ENCODE results near the gene NR3C2.
A peak's percentile ranks its signal among the peaks of the same experiment; 100 is the strongest.

NR3C2 gene

GRCh38 chr4:148287111-148287510 is 155.1 kb downstream of the NR3C2 start:
- ATAC-seq, result no peak; the same call in 2 of the 3 replicates
- no peak for TF ChIP-seq TOX (CRISPR knock-in tag; IDR thresholded peaks at IDR 0.05; ENCODE audit: borderline replicate concordance)
- TF ChIP-seq, protein P1, sequence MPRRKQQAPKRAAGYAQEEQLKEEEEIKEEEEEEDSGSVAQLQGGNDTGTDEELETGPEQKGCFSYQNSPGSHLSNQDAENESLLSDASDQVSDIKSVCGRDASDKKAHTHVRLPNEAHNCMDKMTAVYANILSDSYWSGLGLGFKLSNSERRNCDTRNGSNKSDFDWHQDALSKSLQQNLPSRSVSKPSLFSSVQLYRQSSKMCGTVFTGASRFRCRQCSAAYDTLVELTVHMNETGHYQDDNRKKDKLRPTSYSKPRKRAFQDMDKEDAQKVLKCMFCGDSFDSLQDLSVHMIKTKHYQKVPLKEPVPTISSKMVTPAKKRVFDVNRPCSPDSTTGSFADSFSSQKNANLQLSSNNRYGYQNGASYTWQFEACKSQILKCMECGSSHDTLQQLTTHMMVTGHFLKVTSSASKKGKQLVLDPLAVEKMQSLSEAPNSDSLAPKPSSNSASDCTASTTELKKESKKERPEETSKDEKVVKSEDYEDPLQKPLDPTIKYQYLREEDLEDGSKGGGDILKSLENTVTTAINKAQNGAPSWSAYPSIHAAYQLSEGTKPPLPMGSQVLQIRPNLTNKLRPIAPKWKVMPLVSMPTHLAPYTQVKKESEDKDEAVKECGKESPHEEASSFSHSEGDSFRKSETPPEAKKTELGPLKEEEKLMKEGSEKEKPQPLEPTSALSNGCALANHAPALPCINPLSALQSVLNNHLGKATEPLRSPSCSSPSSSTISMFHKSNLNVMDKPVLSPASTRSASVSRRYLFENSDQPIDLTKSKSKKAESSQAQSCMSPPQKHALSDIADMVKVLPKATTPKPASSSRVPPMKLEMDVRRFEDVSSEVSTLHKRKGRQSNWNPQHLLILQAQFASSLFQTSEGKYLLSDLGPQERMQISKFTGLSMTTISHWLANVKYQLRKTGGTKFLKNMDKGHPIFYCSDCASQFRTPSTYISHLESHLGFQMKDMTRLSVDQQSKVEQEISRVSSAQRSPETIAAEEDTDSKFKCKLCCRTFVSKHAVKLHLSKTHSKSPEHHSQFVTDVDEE (CRISPR knock-in tag; IDR thresholded peaks at IDR 0.05), result peak; percentile 38; the same call in 1 of the 2 replicates
- no peak for TF ChIP-seq ARNTL (CRISPR knock-in tag; IDR thresholded peaks at IDR 0.05; ENCODE audit: borderline replicate concordance, low read depth)
- TF ChIP-seq RARB (CRISPR knock-in tag; IDR thresholded peaks at IDR 0.05), result no peak
- no peak for TF ChIP-seq SNAI2 (CRISPR knock-in tag; IDR thresholded peaks at IDR 0.05)
- no peak for TF ChIP-seq CSRNP3 (CRISPR knock-in tag; IDR thresholded peaks at IDR 0.05)

DNA sequence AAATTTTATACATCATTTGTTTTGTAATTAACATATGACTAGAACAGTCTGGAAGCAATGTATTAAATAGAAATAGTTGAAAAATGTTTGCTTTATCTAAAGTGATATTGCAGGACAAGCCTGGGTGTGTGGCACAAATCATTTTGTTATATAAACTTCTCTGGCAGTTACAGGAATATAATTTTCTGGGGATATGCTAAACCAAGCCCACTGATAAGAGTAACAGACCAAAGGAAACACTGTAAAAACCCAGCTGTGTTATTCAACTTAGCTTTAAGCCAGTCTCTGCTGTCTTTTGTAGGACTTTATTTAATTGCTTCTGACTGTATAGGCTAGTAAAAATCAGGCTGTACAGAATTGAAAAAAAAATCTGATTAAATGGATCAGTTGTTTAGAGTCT is 156.2 kb downstream of the NR3C2 start:
- no peak for ATAC-seq
- TF ChIP-seq RARB (CRISPR knock-in tag; IDR thresholded peaks at IDR 0.05), result no peak
- TF ChIP-seq, protein P1 (CRISPR knock-in tag; IDR thresholded peaks at IDR 0.05), result 0 out of 2 replicates have a peak, but pooled peaks have one; percentile 22
- TF ChIP-seq ISL1 (CRISPR knock-in tag; IDR thresholded peaks at IDR 0.05), result no peak

DNA sequence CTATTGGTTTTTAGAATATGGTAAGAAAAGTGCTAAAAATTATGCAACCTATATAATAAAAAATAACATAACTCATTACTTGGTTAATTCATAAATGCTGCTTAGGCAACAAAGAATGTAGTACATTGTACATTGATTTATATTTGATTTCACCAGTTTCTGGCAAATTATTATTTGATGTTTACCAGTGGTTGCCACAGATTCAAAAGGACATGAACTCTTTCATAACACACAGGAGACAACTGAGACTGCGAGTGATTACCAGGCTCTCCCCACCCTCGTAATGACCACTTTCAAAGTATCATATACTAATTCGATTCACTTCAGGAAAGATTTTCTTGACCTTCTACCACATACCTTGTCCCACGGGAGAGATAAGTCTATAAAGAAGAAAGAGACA is 158.5 kb downstream of the NR3C2 start:
- no peak for ATAC-seq

GRCh38 chr4:148278310-148278709 is 163.9 kb downstream of the NR3C2 start:
- ATAC-seq, result no peak
- no peak for TF ChIP-seq PATZ1 (CRISPR knock-in tag; IDR thresholded peaks at IDR 0.05; ENCODE audit: borderline replicate concordance)
- no peak for TF ChIP-seq RARB (CRISPR knock-in tag; IDR thresholded peaks at IDR 0.05)
- no peak for TF ChIP-seq PPARA (CRISPR knock-in tag; IDR thresholded peaks at IDR 0.05; ENCODE audit: borderline replicate concordance)
- no peak for TF ChIP-seq GLIS3 (CRISPR knock-in tag; IDR thresholded peaks at IDR 0.05)
- no peak for TF ChIP-seq CSDC2 (CRISPR knock-in tag; IDR thresholded peaks at IDR 0.05)
- TF ChIP-seq BACH2 (CRISPR knock-in tag; IDR thresholded peaks at IDR 0.05; ENCODE audit: borderline replicate concordance), result no peak
- no peak for TF ChIP-seq ZNF8 (CRISPR knock-in tag; IDR thresholded peaks at IDR 0.05)
- TF ChIP-seq ZNF565 (CRISPR knock-in tag; conservative IDR thresholded peaks at IDR 0.05; ENCODE audit: low read depth), result no peak

More for the DNA sequence above, 158.5 kb downstream of the NR3C2 start:
- TF ChIP-seq ZFP30 (CRISPR knock-in tag; IDR thresholded peaks at IDR 0.05), result no peak

- no peak for ATAC-seq
- TF ChIP-seq PPARA (CRISPR knock-in tag; IDR thresholded peaks at IDR 0.05; ENCODE audit: borderline replicate concordance) (no peak), BACH2 (CRISPR knock-in tag; IDR thresholded peaks at IDR 0.05; ENCODE audit: borderline replicate concordance) (no peak), ARNTL (CRISPR knock-in tag; IDR thresholded peaks at IDR 0.05; ENCODE audit: borderline replicate concordance, low read depth) (no peak), TOX (CRISPR knock-in tag; IDR thresholded peaks at IDR 0.05; ENCODE audit: borderline replicate concordance) (no peak), ZC3H10 (CRISPR knock-in tag; IDR thresholded peaks at IDR 0.05) (no peak), ISL1 (CRISPR knock-in tag; IDR thresholded peaks at IDR 0.05) (no peak), ZNF70 (CRISPR knock-in tag; IDR thresholded peaks at IDR 0.05) (no peak), SNAI2 (CRISPR knock-in tag; IDR thresholded peaks at IDR 0.05) (no peak), OSR1 (CRISPR knock-in tag; IDR thresholded peaks at IDR 0.05) (no peak), ZFP3 (CRISPR knock-in tag; IDR thresholded peaks at IDR 0.05) (no peak), ESRRG (CRISPR knock-in tag; IDR thresholded peaks at IDR 0.05) (no peak)
- TF ChIP-seq, protein P1 (CRISPR knock-in tag; IDR thresholded peaks at IDR 0.05), result no peak
Measured at GRCh38 chr4:148275266-148275665, 166.9 kb downstream of the NR3C2 start.
